ENCODE results near the gene B9D1. TPM values are rescaled to one million over a fixed set of nuclear protein-coding genes. Genes with fewer than 3 reads are reported as not detected.

The B9D1 gene
- total RNA-seq, 1 donor from 2014 or later: 19.0 TPM

GRCh38 chr17:19329136-19329535 is 33.4 kb downstream of the B9D1 start:
- Histone ChIP-seq H3K36me3 (ENCODE audit: control insufficient read depth, insufficient read depth, low read length) (no peaks in the 10 kb centered on the region), H3K27me3 (ENCODE audit: control insufficient read depth, insufficient read depth, low read length) (no peaks in the 10 kb centered on the region), H3K4me3 (ENCODE audit: low read depth, low read length) (no peak overlapping the region)
- no peak for TF ChIP-seq CTCF (IDR thresholded peaks at IDR 0.05; ENCODE audit: insufficient read depth, low read length, poor library complexity, severe bottlenecking)
- no peak for DNase-seq (ENCODE audit: low read depth)

DNA sequence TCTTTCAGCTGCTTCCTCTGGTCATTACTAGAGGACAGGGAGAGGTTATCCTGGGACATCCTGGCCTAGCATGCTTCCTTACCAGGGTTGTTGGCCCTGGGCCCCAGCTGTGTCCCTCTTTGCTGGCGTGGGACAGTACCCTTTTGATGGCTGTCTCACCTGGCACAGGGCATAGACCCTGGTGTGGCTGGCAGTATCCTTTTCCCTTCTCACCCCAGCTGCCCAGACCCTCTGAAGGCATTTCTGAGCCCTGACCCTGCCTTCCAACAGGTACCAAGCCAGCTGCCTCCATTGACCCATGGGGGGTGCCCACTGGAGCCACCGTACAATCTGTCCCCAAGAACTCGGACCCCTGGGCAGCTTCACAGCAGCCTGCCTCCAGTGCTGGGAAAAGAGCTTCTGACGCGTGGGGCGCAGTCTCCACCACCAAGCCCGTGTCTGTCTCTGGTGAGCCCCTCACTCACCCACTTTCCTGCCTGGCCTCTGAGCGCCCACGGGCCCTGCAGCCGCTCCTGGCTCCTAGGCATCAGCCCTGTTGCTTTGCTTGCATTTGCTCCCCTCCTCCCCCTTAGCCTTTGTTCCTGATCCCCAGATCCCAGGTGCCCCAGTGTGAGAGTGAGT is 34.0 kb downstream of the B9D1 start:
- no peaks in the 10 kb centered on the region for H3K27me3 ChIP-seq (ENCODE audit: control insufficient read depth, insufficient read depth, low read length)
- H3K4me3 ChIP-seq (ENCODE audit: low read depth, low read length): no peak overlapping the region
- no peak for TF ChIP-seq CTCF (IDR thresholded peaks at IDR 0.05; ENCODE audit: insufficient read depth, low read length, poor library complexity, severe bottlenecking)
- DNase-seq (ENCODE audit: low read depth): no peak
- H3K36me3 ChIP-seq (ENCODE audit: control insufficient read depth, insufficient read depth, low read length): no peaks in the 10 kb centered on the region

GRCh38 chr17:19327031-19327783 is 35.3 kb downstream of the B9D1 start:
- TF ChIP-seq CTCF (IDR thresholded peaks at IDR 0.05; ENCODE audit: insufficient read depth, low read length, poor library complexity, severe bottlenecking): no peak
- peak; percentile 93 for DNase-seq (ENCODE audit: low read depth)
- Histone ChIP-seq H3K36me3 (ENCODE audit: control insufficient read depth, insufficient read depth, low read length) (no peaks in the 10 kb centered on the region), H3K4me3 (ENCODE audit: low read depth, low read length) (no peak overlapping the region), H3K27me3 (ENCODE audit: control insufficient read depth, insufficient read depth, low read length) (no peaks in the 10 kb centered on the region)

GRCh38 chr17:19325542-19325941 is 37.0 kb downstream of the B9D1 start:
- H3K4me3 ChIP-seq (ENCODE audit: low read depth, low read length): no peak overlapping the region
- H3K27me3 ChIP-seq (ENCODE audit: control insufficient read depth, insufficient read depth, low read length): no peaks in the 10 kb centered on the region
- no peak for TF ChIP-seq CTCF (IDR thresholded peaks at IDR 0.05; ENCODE audit: insufficient read depth, low read length, poor library complexity, severe bottlenecking)
- no peaks in the 10 kb centered on the region for H3K36me3 ChIP-seq (ENCODE audit: control insufficient read depth, insufficient read depth, low read length)
- DNase-seq (ENCODE audit: low read depth): no peak

GRCh38 chr17:19322861-19323260 is 39.7 kb downstream of the B9D1 start:
- TF ChIP-seq CTCF (IDR thresholded peaks at IDR 0.05; ENCODE audit: insufficient read depth, low read length, poor library complexity, severe bottlenecking): no peak
- no peak for DNase-seq (ENCODE audit: low read depth)
- no peak overlapping the region for H3K4me3 ChIP-seq (ENCODE audit: low read depth, low read length)
- H3K36me3 ChIP-seq (ENCODE audit: control insufficient read depth, insufficient read depth, low read length): no peaks in the 10 kb centered on the region
- no peaks in the 10 kb centered on the region for H3K27me3 ChIP-seq (ENCODE audit: control insufficient read depth, insufficient read depth, low read length)

Measured in kidney epithelial cell (primary cell).